Upper lobe of left lung (tissue), 4 donors: ENCODE results near the gene RNF144B.

Experiments
- CTCF ChIP-seq, 6 experiments: fragments of 450-650 bp in 4 of 6; fragments of 200-600 bp in 2 of 6; sonication (generic) in 2 of 6; IDR thresholded peaks; one replicate each; pipeline ENCODE4 v1.5.1; 2016 to 2019; ENCODE audit warnings: antibody characterized with exemption in 6 of 6
- EP300 ChIP-seq, 4 donors: sonication (generic); formaldehyde crosslinking; IDR thresholded peaks; one replicate each; pipeline ENCODE4 v1.5.1; 2017; ENCODE audit warnings: antibody characterized with exemption in 4 of 4, control low read depth in 2 of 4
- POLR2A ChIP-seq, 4 donors: fragments of 450-650 bp; IDR thresholded peaks; one replicate each; pipeline ENCODE4 v1.5.1; 2016 to 2017; ENCODE audit warnings: antibody characterized with exemption in 4 of 4, mild to moderate bottlenecking in 2 of 4
- POLR2AphosphoS5 ChIP-seq, 2 donors: sonication (generic); formaldehyde crosslinking; IDR thresholded peaks; one replicate each; pipeline ENCODE4 v1.5.1; 2017; ENCODE audit warnings: antibody characterized with exemption in 2 of 2

- no peak for TF ChIP-seq CTCF (IDR thresholded peaks at IDR 0.05)
- TF ChIP-seq POLR2AphosphoS5 (IDR thresholded peaks at IDR 0.05), result no peak
- no peak for TF ChIP-seq EP300 (IDR thresholded peaks at IDR 0.05)
- no peak for TF ChIP-seq POLR2A (IDR thresholded peaks at IDR 0.05)
These were observed 39.3 kb upstream of the RNF144B start for GRCh38 chr6:18347866-18348265.
